Caco-2 (cell line): ENCODE measurements around the gene ST6GAL1. TPM values are rescaled to one million over a fixed set of nuclear protein-coding genes. Genes with fewer than 3 reads are reported as not detected.

Source experiments
- BruUV-seq: library from RNA; stranded (reverse); fragments of 400-500 nt; replicated peaks from 2 replicates; lab custom pipeline; 2021; lab: Mats Ljungman, UMichigan
- CTCF ChIA-PET: fragments of 300-600 bp; sonication (Branson Sonifier 250); formaldehyde crosslinking; loops from one replicate; lab custom pipeline; 2022; ENCODE audit warnings: antibody characterized with exemption; lab: Charles Lee
- POLR2A ChIA-PET: fragments of 300-600 bp; sonication (Branson Sonifier 250); formaldehyde crosslinking; loops from one replicate; lab custom pipeline; 2022; ENCODE audit warnings: antibody characterized with exemption; lab: Charles Lee
- DNase-seq, 2 experiments: peaks; one replicate each; pipeline versions ENCODE4 v3.0.0 to v3.0.0-alpha.2; 2020 to 2022
- H3K27me3 ChIP-seq: replicated peaks from 2 replicates; pipeline ENCODE4 v1.6.0; 2011; ENCODE audit warnings: low read length; ENCODE audit not compliant: control insufficient read depth, insufficient read depth
- H3K36me3 ChIP-seq: 2 replicates; pipeline ENCODE4 v1.5.1; 2011; ENCODE audit warnings: low read length; ENCODE audit not compliant: control insufficient read depth, insufficient read depth
- H3K4me1 ChIP-seq: fragments of 250-450 bp; sonication (Bioruptor Pico); 2 replicates; pipeline ENCODE4 v1.5.1; 2020; ENCODE audit warnings: mild to moderate bottlenecking
- H3K4me3 ChIP-seq: 2 replicates; pipeline ENCODE4 v1.5.1; 2011; ENCODE audit warnings: low read depth, mild to moderate bottlenecking, control low read depth, low read length
- H3K9me3 ChIP-seq: fragments of 250-450 bp; sonication (Bioruptor Pico); 2 replicates; pipeline ENCODE4 v1.5.1; 2020; ENCODE audit warnings: mild to moderate bottlenecking, moderate library complexity
- H3K27ac Mint-ChIP-seq: one replicate; pipeline ENCODE4 v1.8.0; 2022; ENCODE audit warnings: mixed read lengths; ENCODE audit not compliant: unreplicated experiment
- H3K27me3 Mint-ChIP-seq: one replicate; pipeline ENCODE4 v1.8.0; 2022; ENCODE audit warnings: mixed read lengths; ENCODE audit not compliant: insufficient read depth, unreplicated experiment
- H3K36me3 Mint-ChIP-seq: one replicate; pipeline ENCODE4 v1.8.0; 2022; ENCODE audit warnings: mild to moderate bottlenecking, mixed read lengths; ENCODE audit not compliant: insufficient read depth, unreplicated experiment
- H3K4me1 Mint-ChIP-seq: one replicate; pipeline ENCODE4 v1.8.0; 2022; ENCODE audit warnings: low read depth, mixed read lengths; ENCODE audit not compliant: unreplicated experiment
- H3K4me3 Mint-ChIP-seq: one replicate; pipeline ENCODE4 v1.8.0; 2022; ENCODE audit warnings: mild to moderate bottlenecking, moderate library complexity, mixed read lengths; ENCODE audit not compliant: unreplicated experiment
- H3K9me3 Mint-ChIP-seq: one replicate; pipeline ENCODE4 v1.8.0; 2022; ENCODE audit warnings: mixed read lengths; ENCODE audit not compliant: unreplicated experiment
- intact Hi-C: fragments of 100-400 bp; cut with micrococcal nuclease; formaldehyde crosslinking; loops from one replicate; pipeline ENCODE4 v1.10.0; 2022; ENCODE audit not compliant: unreplicated experiment
- total RNA-seq: library from RNA; stranded (reverse); gene quantifications from 2 replicates; pipeline ENCODE4 v1.2.3, GENCODE V29; 2022
- TF ChIP-seq, protein P1 (sequence below), 2 experiments: fragments of 200-600 bp in 1 of 2; IDR thresholded peaks; 1 replicate in 1 of 2; 2 replicates in 1 of 2; pipeline versions ENCODE4 v1.5.1 to v1.8.0; 2011 to 2022; ENCODE audit warnings: antibody characterized with exemption in 1 of 2, control low read depth in 1 of 2, inconsistent platforms in 1 of 2, low read depth in 1 of 2, low read length in 1 of 2, mild to moderate bottlenecking in 1 of 2, moderate library complexity in 1 of 2; ENCODE audit not compliant: insufficient read depth in 1 of 2, severe bottlenecking in 1 of 2, unreplicated experiment in 1 of 2

Gene ST6GAL1
- total RNA-seq, 1 experiment from 2014 or later: 34.6 TPM

- H3K36me3 Mint-ChIP-seq: peaks cover 6% of the 10 kb centered on the region
- H3K36me3 ChIP-seq: no peaks in the 10 kb centered on the region
- BruUV-seq: no TSS peak
- no peaks in the 10 kb centered on the region for H3K27me3 Mint-ChIP-seq
- H3K9me3 ChIP-seq: no peaks in the 10 kb centered on the region
- H3K4me3 ChIP-seq: no peak overlapping the region
- H3K27me3 ChIP-seq: no peaks in the 10 kb centered on the region
- intact Hi-C loops: loop anchor here (5.0 to 10.0 kb wide), 2 partner anchors 81 to 184 kb away; no protein-coding TSS in a partner anchor
- no peak overlapping the region for H3K27ac Mint-ChIP-seq
- H3K4me3 Mint-ChIP-seq: no peak overlapping the region
- ChIA-PET CTCF (interaction anchor here (1.1 to 1.5 kb wide), 2 partner anchors 132 to 184 kb away, joined by 4 to 5 read pairs; no protein-coding TSS in a partner anchor), POLR2A (no interaction called here)
- TF ChIP-seq, protein P1, sequence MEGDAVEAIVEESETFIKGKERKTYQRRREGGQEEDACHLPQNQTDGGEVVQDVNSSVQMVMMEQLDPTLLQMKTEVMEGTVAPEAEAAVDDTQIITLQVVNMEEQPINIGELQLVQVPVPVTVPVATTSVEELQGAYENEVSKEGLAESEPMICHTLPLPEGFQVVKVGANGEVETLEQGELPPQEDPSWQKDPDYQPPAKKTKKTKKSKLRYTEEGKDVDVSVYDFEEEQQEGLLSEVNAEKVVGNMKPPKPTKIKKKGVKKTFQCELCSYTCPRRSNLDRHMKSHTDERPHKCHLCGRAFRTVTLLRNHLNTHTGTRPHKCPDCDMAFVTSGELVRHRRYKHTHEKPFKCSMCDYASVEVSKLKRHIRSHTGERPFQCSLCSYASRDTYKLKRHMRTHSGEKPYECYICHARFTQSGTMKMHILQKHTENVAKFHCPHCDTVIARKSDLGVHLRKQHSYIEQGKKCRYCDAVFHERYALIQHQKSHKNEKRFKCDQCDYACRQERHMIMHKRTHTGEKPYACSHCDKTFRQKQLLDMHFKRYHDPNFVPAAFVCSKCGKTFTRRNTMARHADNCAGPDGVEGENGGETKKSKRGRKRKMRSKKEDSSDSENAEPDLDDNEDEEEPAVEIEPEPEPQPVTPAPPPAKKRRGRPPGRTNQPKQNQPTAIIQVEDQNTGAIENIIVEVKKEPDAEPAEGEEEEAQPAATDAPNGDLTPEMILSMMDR (IDR thresholded peaks at IDR 0.05; ENCODE audit: insufficient read depth in 1 of 2, low read depth in 1 of 2, low read length in 1 of 2, severe bottlenecking in 1 of 2, unreplicated experiment in 1 of 2): no peak
- DNase-seq: no peak
- peaks cover 30% of the 10 kb centered on the region for H3K4me1 Mint-ChIP-seq
- peaks cover 16% of the 10 kb centered on the region for H3K4me1 ChIP-seq
- no peaks in the 10 kb centered on the region for H3K9me3 Mint-ChIP-seq
Measured at GRCh38 chr3:186980989-186981388, 50.7 kb downstream of the ST6GAL1 start.

DNA sequence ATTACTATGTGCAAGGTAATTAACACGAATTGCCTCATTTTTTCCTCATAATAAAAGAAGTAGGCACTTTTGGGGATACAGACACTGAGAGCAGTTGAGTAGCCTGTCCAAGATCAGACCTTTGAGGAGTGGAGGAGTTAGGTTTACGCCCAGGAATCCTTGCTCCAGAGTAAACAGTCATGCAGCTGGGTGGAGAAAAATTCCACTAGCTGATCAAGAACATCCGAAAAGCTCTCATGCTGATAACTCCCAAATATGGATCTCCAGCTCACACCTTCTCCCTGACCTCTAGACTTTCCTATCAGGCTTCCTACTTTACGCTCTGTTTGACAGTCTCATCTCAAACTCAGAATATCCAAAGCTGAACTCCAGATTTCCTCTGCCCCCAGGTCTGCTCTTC is 53.3 kb downstream of the ST6GAL1 start:
- CTCF ChIA-PET: no interaction called here
- Histone ChIP-seq H3K36me3 (no peaks in the 10 kb centered on the region), H3K4me3 (no peak overlapping the region), H3K4me1 (peaks cover 16% of the 10 kb centered on the region), H3K27me3 (no peaks in the 10 kb centered on the region), H3K9me3 (no peaks in the 10 kb centered on the region)
- H3K4me1 Mint-ChIP-seq: peaks cover 30% of the 10 kb centered on the region
- intact Hi-C loops: loop anchor here (5.0 to 10.0 kb wide), 2 partner anchors 79 to 181 kb away; no protein-coding TSS in a partner anchor
- peak overlapping the region; percentile 40 for H3K27ac Mint-ChIP-seq
- H3K27me3 Mint-ChIP-seq: no peaks in the 10 kb centered on the region
- H3K36me3 Mint-ChIP-seq: peaks cover 6% of the 10 kb centered on the region
- POLR2A ChIA-PET: no interaction called here
- no peaks in the 10 kb centered on the region for H3K9me3 Mint-ChIP-seq
- TF ChIP-seq, protein P1 (IDR thresholded peaks at IDR 0.05; ENCODE audit: insufficient read depth in 1 of 2, low read depth in 1 of 2, low read length in 1 of 2, severe bottlenecking in 1 of 2, unreplicated experiment in 1 of 2): no peak
- no TSS peak for BruUV-seq
- no peak overlapping the region for H3K4me3 Mint-ChIP-seq
- DNase-seq: peak; percentile 29 to 47

- no peak overlapping the region for H3K4me3 Mint-ChIP-seq
- H3K9me3 Mint-ChIP-seq: no peaks in the 10 kb centered on the region
- no peak for DNase-seq
- H3K27me3 Mint-ChIP-seq: no peaks in the 10 kb centered on the region
- no peak overlapping the region for H3K27ac Mint-ChIP-seq
- H3K4me1 Mint-ChIP-seq: peaks cover 30% of the 10 kb centered on the region
- ChIA-PET CTCF (no interaction called here), POLR2A (no interaction called here)
- intact Hi-C loops: loop anchor here (5.0 to 10.0 kb wide), 2 partner anchors 78 to 181 kb away; no protein-coding TSS in a partner anchor
- no TSS peak for BruUV-seq
- H3K36me3 Mint-ChIP-seq: peaks cover 6% of the 10 kb centered on the region
- Histone ChIP-seq H3K36me3 (no peaks in the 10 kb centered on the region), H3K4me3 (no peak overlapping the region), H3K9me3 (no peaks in the 10 kb centered on the region), H3K27me3 (no peaks in the 10 kb centered on the region), H3K4me1 (peaks cover 16% of the 10 kb centered on the region)
- TF ChIP-seq, protein P1 (IDR thresholded peaks at IDR 0.05; ENCODE audit: insufficient read depth in 1 of 2, low read depth in 1 of 2, low read length in 1 of 2, severe bottlenecking in 1 of 2, unreplicated experiment in 1 of 2): no peak
Measured at GRCh38 chr3:186984064-186984463, 53.7 kb downstream of the ST6GAL1 start.
